ENCODE measurements around the gene PPL.

PPL gene

GRCh38 chr16:4846503-4846900, 90.4 kb downstream of the PPL start:
- H3K36me3 ChIP-seq (ENCODE audit: insufficient read depth, low read length), result peaks cover 15% of the 10 kb centered on the region; the same call in 1 of the 2 replicates
- H3K27me3 ChIP-seq (ENCODE audit: insufficient read depth, low read length), result no peaks in the 10 kb centered on the region
- H3K4me3 ChIP-seq (ENCODE audit: low read depth, low read length), result peak overlapping the region; percentile 88
- peaks cover 68% of the 10 kb centered on the region for H3K79me2 ChIP-seq (ENCODE audit: control insufficient read depth, insufficient read depth, low read length, unreplicated experiment)
- peak overlapping the region; percentile 75 for H2AFZ ChIP-seq (ENCODE audit: low read length, unreplicated experiment)
- H3K4me1 ChIP-seq (ENCODE audit: control insufficient read depth, insufficient read depth, low read length, unreplicated experiment), result peaks cover 23% of the 10 kb centered on the region
- peak overlapping the region; percentile 88 for H3K27ac ChIP-seq (ENCODE audit: low read depth, low read length)

DNA sequence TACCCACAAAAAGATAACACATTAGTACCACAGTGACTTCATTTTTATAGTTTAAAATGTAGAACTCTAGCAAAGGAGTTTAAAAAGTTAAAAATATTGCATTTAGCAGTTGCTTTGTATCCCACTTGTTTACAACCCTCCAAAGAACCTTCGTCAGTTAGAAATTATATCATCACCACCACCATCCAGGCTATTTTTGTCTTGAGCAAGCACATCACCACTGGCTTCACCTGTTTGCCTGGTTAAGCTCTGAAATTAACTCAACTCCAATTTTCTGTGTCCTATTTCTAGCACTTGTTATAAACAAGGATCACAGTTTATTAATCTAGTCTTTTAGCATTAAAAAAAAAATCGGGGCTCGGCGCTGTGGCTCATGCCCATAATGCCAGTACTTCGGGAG, 96.0 kb downstream of the PPL start:
- H3K4me1 ChIP-seq (ENCODE audit: control insufficient read depth, insufficient read depth, low read length, unreplicated experiment), result peaks cover 8% of the 10 kb centered on the region
- H3K36me3 ChIP-seq (ENCODE audit: insufficient read depth, low read length), result peaks cover 35% of the 10 kb centered on the region
- peaks cover 26% of the 10 kb centered on the region for H3K79me2 ChIP-seq (ENCODE audit: control insufficient read depth, insufficient read depth, low read length, unreplicated experiment)

GRCh38 chr16:4839942-4840341, 97.0 kb downstream of the PPL start:
- Histone ChIP-seq H3K79me2 (ENCODE audit: control insufficient read depth, insufficient read depth, low read length, unreplicated experiment) (peaks cover 15% of the 10 kb centered on the region), H3K27ac (ENCODE audit: low read depth, low read length) (no peak overlapping the region), H3K4me1 (ENCODE audit: control insufficient read depth, insufficient read depth, low read length, unreplicated experiment) (no peaks in the 10 kb centered on the region), H2AFZ (ENCODE audit: low read length, unreplicated experiment) (no peak overlapping the region), H3K4me3 (ENCODE audit: low read depth, low read length) (no peak overlapping the region), H3K36me3 (ENCODE audit: insufficient read depth, low read length) (peaks cover 39% of the 10 kb centered on the region), H3K27me3 (ENCODE audit: insufficient read depth, low read length) (no peaks in the 10 kb centered on the region)

More for the DNA sequence above, 96.0 kb downstream of the PPL start:
- Histone ChIP-seq H3K27ac (ENCODE audit: low read depth, low read length) (no peak overlapping the region), H3K4me3 (ENCODE audit: low read depth, low read length) (no peak overlapping the region), H3K27me3 (ENCODE audit: insufficient read depth, low read length) (no peaks in the 10 kb centered on the region), H2AFZ (ENCODE audit: low read length, unreplicated experiment) (no peak overlapping the region)

DNA sequence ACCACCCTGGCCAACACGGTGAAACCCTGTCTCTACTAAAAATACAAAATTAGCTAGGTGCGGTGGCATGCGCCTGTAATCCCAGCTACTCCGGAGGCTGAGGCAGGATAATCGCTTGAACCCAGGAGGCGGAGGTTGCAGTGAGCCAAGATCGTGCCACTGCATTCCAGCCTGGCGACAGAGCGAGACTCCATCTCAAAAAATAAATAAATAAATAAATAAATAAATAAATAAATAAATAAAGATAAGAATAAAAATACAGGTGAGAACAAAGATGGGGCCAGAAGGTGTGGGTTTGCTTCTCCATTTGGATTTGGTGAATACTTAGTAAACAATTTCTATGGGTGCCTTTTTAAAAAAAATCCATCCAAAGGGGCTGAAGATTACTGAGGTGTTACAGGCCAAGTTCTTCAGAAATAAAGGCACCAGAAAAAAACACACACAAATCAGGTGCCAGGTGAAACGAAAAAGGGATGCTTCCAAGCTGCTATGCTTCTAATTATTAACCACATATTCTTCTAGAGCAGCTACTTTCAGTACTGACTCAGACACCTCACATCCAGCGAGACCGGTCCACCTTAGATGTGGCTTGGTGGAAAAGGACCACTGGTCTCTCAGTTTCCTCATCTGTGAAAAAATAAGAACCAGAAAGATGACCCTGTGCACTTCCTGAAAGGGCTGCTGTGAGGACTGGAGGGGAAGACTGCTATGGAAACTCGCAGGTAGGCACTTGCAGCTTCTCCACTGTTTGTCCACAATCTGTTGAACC, 99.0 kb downstream of the PPL start:
- H3K27ac ChIP-seq (ENCODE audit: low read depth, low read length), result no peak overlapping the region
- H3K4me1 ChIP-seq (ENCODE audit: control insufficient read depth, insufficient read depth, low read length, unreplicated experiment), result no peaks in the 10 kb centered on the region
- no peak overlapping the region for H3K4me3 ChIP-seq (ENCODE audit: low read depth, low read length)
- no peaks in the 10 kb centered on the region for H3K27me3 ChIP-seq (ENCODE audit: insufficient read depth, low read length)
- H3K36me3 ChIP-seq (ENCODE audit: insufficient read depth, low read length), result peaks cover 34% of the 10 kb centered on the region; the same call in 1 of the 2 replicates
- H2AFZ ChIP-seq (ENCODE audit: low read length, unreplicated experiment), result no peak overlapping the region
- H3K79me2 ChIP-seq (ENCODE audit: control insufficient read depth, insufficient read depth, low read length, unreplicated experiment), result peaks cover 12% of the 10 kb centered on the region

- peaks cover 12% of the 10 kb centered on the region for H3K79me2 ChIP-seq (ENCODE audit: control insufficient read depth, insufficient read depth, low read length, unreplicated experiment)
- no peak overlapping the region for H3K27ac ChIP-seq (ENCODE audit: low read depth, low read length)
- H3K27me3 ChIP-seq (ENCODE audit: insufficient read depth, low read length), result no peaks in the 10 kb centered on the region
- no peak overlapping the region for H3K4me3 ChIP-seq (ENCODE audit: low read depth, low read length)
- H3K36me3 ChIP-seq (ENCODE audit: insufficient read depth, low read length), result peaks cover 44% of the 10 kb centered on the region
- no peak overlapping the region for H2AFZ ChIP-seq (ENCODE audit: low read length, unreplicated experiment)
- no peaks in the 10 kb centered on the region for H3K4me1 ChIP-seq (ENCODE audit: control insufficient read depth, insufficient read depth, low read length, unreplicated experiment)
These were observed 100.2 kb downstream of the PPL start for GRCh38 chr16:4836727-4837126.

GRCh38 chr16:4833584-4833983, 103.4 kb downstream of the PPL start:
- H2AFZ ChIP-seq (ENCODE audit: low read length, unreplicated experiment), result no peak overlapping the region
- H3K36me3 ChIP-seq (ENCODE audit: insufficient read depth, low read length), result peaks cover 44% of the 10 kb centered on the region
- no peak overlapping the region for H3K4me3 ChIP-seq (ENCODE audit: low read depth, low read length)
- H3K27ac ChIP-seq (ENCODE audit: low read depth, low read length), result no peak overlapping the region
- H3K4me1 ChIP-seq (ENCODE audit: control insufficient read depth, insufficient read depth, low read length, unreplicated experiment), result no peaks in the 10 kb centered on the region
- no peaks in the 10 kb centered on the region for H3K27me3 ChIP-seq (ENCODE audit: insufficient read depth, low read length)
- peaks cover 12% of the 10 kb centered on the region for H3K79me2 ChIP-seq (ENCODE audit: control insufficient read depth, insufficient read depth, low read length, unreplicated experiment)

DNA sequence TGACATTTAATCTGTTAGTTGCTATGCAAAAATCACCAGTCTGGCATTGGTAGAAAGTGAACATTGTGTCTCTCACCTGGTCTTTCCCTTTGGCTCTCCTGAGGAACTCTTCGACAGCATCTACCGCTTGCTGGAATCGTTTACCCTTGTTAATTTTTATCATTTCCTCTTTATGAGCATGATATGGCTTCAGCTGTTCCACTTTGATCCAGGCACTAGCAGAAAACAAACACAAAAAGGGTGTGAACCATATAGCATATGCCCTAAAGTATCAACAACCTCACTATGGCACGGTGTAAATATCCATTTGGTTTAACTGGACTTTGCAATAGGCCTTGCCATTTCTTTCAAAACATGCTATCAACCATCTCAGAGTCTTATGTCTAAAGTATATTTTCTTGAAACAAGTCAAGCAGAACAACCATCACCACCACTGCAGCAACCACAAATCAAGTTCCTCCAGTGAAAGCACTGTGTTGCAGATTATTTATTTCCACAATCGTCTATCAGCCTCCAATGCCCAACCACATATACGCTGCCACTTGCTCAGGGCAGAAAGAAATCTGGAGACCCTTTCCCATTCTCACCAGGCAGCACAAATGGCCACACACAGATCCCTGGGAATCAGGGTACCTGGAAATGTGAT, 104.1 kb downstream of the PPL start:
- H3K4me1 ChIP-seq (ENCODE audit: control insufficient read depth, insufficient read depth, low read length, unreplicated experiment), result no peaks in the 10 kb centered on the region
- no peak overlapping the region for H3K27ac ChIP-seq (ENCODE audit: low read depth, low read length)
- H3K4me3 ChIP-seq (ENCODE audit: low read depth, low read length), result no peak overlapping the region
- H2AFZ ChIP-seq (ENCODE audit: low read length, unreplicated experiment), result no peak overlapping the region
- H3K79me2 ChIP-seq (ENCODE audit: control insufficient read depth, insufficient read depth, low read length, unreplicated experiment), result peaks cover 9% of the 10 kb centered on the region
- no peaks in the 10 kb centered on the region for H3K27me3 ChIP-seq (ENCODE audit: insufficient read depth, low read length)
- H3K36me3 ChIP-seq (ENCODE audit: insufficient read depth, low read length), result peaks cover 42% of the 10 kb centered on the region

Measured in ACC112 (cell line).